Measurements from ENCODE around the gene SRR. TPM values are rescaled to one million over a fixed set of nuclear protein-coding genes. Genes with fewer than 3 reads are reported as not detected.

The SRR gene
- total and polyA plus RNA-seq, 4 donors: 21.4 to 43.6 (median 40.0) TPM

- H3K9me3 ChIP-seq (ENCODE audit: control insufficient read depth, insufficient read depth, low read length): no peaks in the 10 kb centered on the region
- DNase-seq (ENCODE audit: low read depth in 4 of 6, low spot score in 6 of 6): no peak
Measured at GRCh38 chr17:2357237-2357636, 53.5 kb downstream of the SRR start.

GRCh38 chr17:2357931-2358434, 54.2 kb downstream of the SRR start:
- Histone ChIP-seq H3K27ac (ENCODE audit: low read depth, low read length) (no peak overlapping the region), H3K9me3 (ENCODE audit: control insufficient read depth, insufficient read depth, low read length) (no peaks in the 10 kb centered on the region), H3K27me3 (ENCODE audit: control insufficient read depth, insufficient read depth, low read length) (no peaks in the 10 kb centered on the region), H3K4me1 (ENCODE audit: control insufficient read depth, insufficient read depth, low read length) (peaks cover 41% of the 10 kb centered on the region), H3K4me3 (ENCODE audit: low read depth, low read length) (no peak overlapping the region), H3K36me3 (ENCODE audit: control insufficient read depth, insufficient read depth, low read length) (peaks cover 47% of the 10 kb centered on the region)
- WGBS (ENCODE audit: insufficient coverage): 78% methylated on average over 10 of the region's 10 CpGs
- no peak for DNase-seq (ENCODE audit: low read depth in 4 of 6, low spot score in 6 of 6)

More at GRCh38 chr17:2357237-2357636, 53.5 kb downstream of the SRR start:
- no peak overlapping the region for H3K27ac ChIP-seq (ENCODE audit: low read depth, low read length)
- peaks cover 41% of the 10 kb centered on the region for H3K4me1 ChIP-seq (ENCODE audit: control insufficient read depth, insufficient read depth, low read length)
- peaks cover 42% of the 10 kb centered on the region for H3K36me3 ChIP-seq (ENCODE audit: control insufficient read depth, insufficient read depth, low read length)
- 100% methylated on average over 2 of the region's 4 CpGs for WGBS (ENCODE audit: insufficient coverage)
- no peak overlapping the region for H3K4me3 ChIP-seq (ENCODE audit: low read depth, low read length)
- H3K27me3 ChIP-seq (ENCODE audit: control insufficient read depth, insufficient read depth, low read length): no peaks in the 10 kb centered on the region

GRCh38 chr17:2361010-2361760, 57.4 kb downstream of the SRR start:
- DNase-seq (ENCODE audit: low read depth in 4 of 6, low spot score in 6 of 6): peak in 1 of 6 donors; percentile 68
- Histone ChIP-seq H3K27me3 (ENCODE audit: control insufficient read depth, insufficient read depth, low read length) (no peaks in the 10 kb centered on the region), H3K36me3 (ENCODE audit: control insufficient read depth, insufficient read depth, low read length) (peaks cover 77% of the 10 kb centered on the region), H3K27ac (ENCODE audit: low read depth, low read length) (no peak overlapping the region), H3K4me3 (ENCODE audit: low read depth, low read length) (no peak overlapping the region), H3K9me3 (ENCODE audit: control insufficient read depth, insufficient read depth, low read length) (no peaks in the 10 kb centered on the region), H3K4me1 (ENCODE audit: control insufficient read depth, insufficient read depth, low read length) (peaks cover 54% of the 10 kb centered on the region)
- 74% methylated on average over 17 of the region's 21 CpGs for WGBS (ENCODE audit: insufficient coverage)

- peaks cover 57% of the 10 kb centered on the region for H3K4me1 ChIP-seq (ENCODE audit: control insufficient read depth, insufficient read depth, low read length)
- H3K9me3 ChIP-seq (ENCODE audit: control insufficient read depth, insufficient read depth, low read length): no peaks in the 10 kb centered on the region
- no peak overlapping the region for H3K27ac ChIP-seq (ENCODE audit: low read depth, low read length)
- H3K4me3 ChIP-seq (ENCODE audit: low read depth, low read length): no peak overlapping the region
- DNase-seq (ENCODE audit: low read depth in 4 of 6, low spot score in 6 of 6): no peak
- H3K27me3 ChIP-seq (ENCODE audit: control insufficient read depth, insufficient read depth, low read length): no peaks in the 10 kb centered on the region
- peaks cover 85% of the 10 kb centered on the region for H3K36me3 ChIP-seq (ENCODE audit: control insufficient read depth, insufficient read depth, low read length)
- over 99% methylated on average over 17 of the region's 20 CpGs for WGBS (ENCODE audit: insufficient coverage)
Measured at GRCh38 chr17:2362016-2362415, 58.3 kb downstream of the SRR start.

GRCh38 chr17:2362416-2362815, 58.7 kb downstream of the SRR start:
- Histone ChIP-seq H3K36me3 (ENCODE audit: control insufficient read depth, insufficient read depth, low read length) (peaks cover 89% of the 10 kb centered on the region), H3K9me3 (ENCODE audit: control insufficient read depth, insufficient read depth, low read length) (no peaks in the 10 kb centered on the region)

GRCh38 chr17:2362881-2363280, 59.1 kb downstream of the SRR start:
- 95% methylated on average over 11 of the region's 14 CpGs for WGBS (ENCODE audit: insufficient coverage)
- Histone ChIP-seq H3K36me3 (ENCODE audit: control insufficient read depth, insufficient read depth, low read length) (peaks cover 91% of the 10 kb centered on the region), H3K27ac (ENCODE audit: low read depth, low read length) (no peak overlapping the region)

More at GRCh38 chr17:2362416-2362815, 58.7 kb downstream of the SRR start:
- Histone ChIP-seq H3K27me3 (ENCODE audit: control insufficient read depth, insufficient read depth, low read length) (no peaks in the 10 kb centered on the region), H3K27ac (ENCODE audit: low read depth, low read length) (no peak overlapping the region), H3K4me3 (ENCODE audit: low read depth, low read length) (no peak overlapping the region), H3K4me1 (ENCODE audit: control insufficient read depth, insufficient read depth, low read length) (peaks cover 57% of the 10 kb centered on the region)
- no peak for DNase-seq (ENCODE audit: low read depth in 4 of 6, low spot score in 6 of 6)
- WGBS (ENCODE audit: insufficient coverage): 91% methylated on average over 19 of the region's 19 CpGs

GRCh38 chr17:2363318-2363717, 59.6 kb downstream of the SRR start:
- peaks cover 91% of the 10 kb centered on the region for H3K36me3 ChIP-seq (ENCODE audit: control insufficient read depth, insufficient read depth, low read length)
- no peak overlapping the region for H3K27ac ChIP-seq (ENCODE audit: low read depth, low read length)
- no peaks in the 10 kb centered on the region for H3K27me3 ChIP-seq (ENCODE audit: control insufficient read depth, insufficient read depth, low read length)
- no peak overlapping the region for H3K4me3 ChIP-seq (ENCODE audit: low read depth, low read length)
- H3K4me1 ChIP-seq (ENCODE audit: control insufficient read depth, insufficient read depth, low read length): peaks cover 51% of the 10 kb centered on the region
- 92% methylated on average over 21 of the region's 21 CpGs for whole genome bisulfite sequencing (ENCODE audit: insufficient coverage)
- H3K9me3 ChIP-seq (ENCODE audit: control insufficient read depth, insufficient read depth, low read length): no peaks in the 10 kb centered on the region
- no peak for DNase-seq (ENCODE audit: low read depth in 4 of 6, low spot score in 6 of 6)

More at GRCh38 chr17:2362881-2363280, 59.1 kb downstream of the SRR start:
- Histone ChIP-seq H3K4me1 (ENCODE audit: control insufficient read depth, insufficient read depth, low read length) (peaks cover 55% of the 10 kb centered on the region), H3K9me3 (ENCODE audit: control insufficient read depth, insufficient read depth, low read length) (no peaks in the 10 kb centered on the region), H3K27me3 (ENCODE audit: control insufficient read depth, insufficient read depth, low read length) (no peaks in the 10 kb centered on the region), H3K4me3 (ENCODE audit: low read depth, low read length) (no peak overlapping the region)
- DNase-seq (ENCODE audit: low read depth in 4 of 6, low spot score in 6 of 6): no peak

GRCh38 chr17:2363851-2364762, 60.4 kb downstream of the SRR start:
- Histone ChIP-seq H3K27me3 (ENCODE audit: control insufficient read depth, insufficient read depth, low read length) (no peaks in the 10 kb centered on the region), H3K9me3 (ENCODE audit: control insufficient read depth, insufficient read depth, low read length) (no peaks in the 10 kb centered on the region), H3K4me3 (ENCODE audit: low read depth, low read length) (no peak overlapping the region), H3K27ac (ENCODE audit: low read depth, low read length) (no peak overlapping the region), H3K4me1 (ENCODE audit: control insufficient read depth, insufficient read depth, low read length) (peaks cover 48% of the 10 kb centered on the region), H3K36me3 (ENCODE audit: control insufficient read depth, insufficient read depth, low read length) (peaks cover 96% of the 10 kb centered on the region)
- 65% methylated on average over 20 of the region's 26 CpGs for WGBS (ENCODE audit: insufficient coverage)
- DNase-seq (ENCODE audit: low read depth in 4 of 6, low spot score in 6 of 6): peak in 1 of 6 donors; percentile 74

GRCh38 chr17:2364763-2365116, 61.0 kb downstream of the SRR start:
- Histone ChIP-seq H3K4me1 (ENCODE audit: control insufficient read depth, insufficient read depth, low read length) (peaks cover 48% of the 10 kb centered on the region), H3K36me3 (ENCODE audit: control insufficient read depth, insufficient read depth, low read length) (peaks cover 97% of the 10 kb centered on the region), H3K27ac (ENCODE audit: low read depth, low read length) (no peak overlapping the region), H3K27me3 (ENCODE audit: control insufficient read depth, insufficient read depth, low read length) (no peaks in the 10 kb centered on the region), H3K4me3 (ENCODE audit: low read depth, low read length) (no peak overlapping the region), H3K9me3 (ENCODE audit: control insufficient read depth, insufficient read depth, low read length) (no peaks in the 10 kb centered on the region)
- no peak for DNase-seq (ENCODE audit: low read depth in 4 of 6, low spot score in 6 of 6)
- WGBS (ENCODE audit: insufficient coverage): 84% methylated on average over 9 of the region's 12 CpGs

All from spinal cord (tissue), 10 donors.